A549 (cell line): Measurements from ENCODE around the gene TACC3. TPM values are rescaled to one million over a fixed set of nuclear protein-coding genes. Genes with fewer than 3 reads are reported as not detected.

ENCODE experiments used
- ATAC-seq, 2 experiments: fragments of 200-7000 bp in 1 of 2; fragments of >200 bp in 1 of 2; cut with Nextera tagmentation in 1 of 2; cut with Tn5 transposase in 1 of 2; 3 replicates each; pipeline versions ENCODE4 v1.8.0 to v1.9.1; 2018 to 2020; ENCODE audit warnings: mild to moderate bottlenecking in 1 of 2, moderate library complexity in 1 of 2
- CTCF ChIA-PET: fragments of 300-600 bp; sonication (Branson Sonifier 250); formaldehyde crosslinking; extraction: SDS; loops from one replicate; lab custom pipeline; 2021; ENCODE audit warnings: antibody characterized with exemption, inconsistent platforms; lab: Yijun Ruan, JAX
- POLR2A ChIA-PET: fragments of 350-600 bp; formaldehyde crosslinking; extraction: SDS; loops from one replicate; lab custom pipeline; 2021; ENCODE audit warnings: antibody characterized with exemption, inconsistent platforms; lab: Yijun Ruan, JAX
- DNase-seq, 2 experiments: peaks; one replicate each; pipeline versions ENCODE4 v3.0.0 to v3.0.0-alpha.2; 2011 to 2016; ENCODE audit warnings: low read depth in 1 of 2, low spot score in 1 of 2
- FAIRE-seq: peaks from 2 replicates; lab custom pipeline; 2011; peaks lifted over from hg19 to GRCh38; lab: Jason Lieb, UNC
- H3K27ac ChIP-seq, 2 experiments: fragments of >200 bp; sonication (Bioruptor Twin); formaldehyde crosslinking; 3 replicates each; pipeline ENCODE4 v1.5.1; 2016 to 2017
- H3K4me1 ChIP-seq: fragments of >200 bp; sonication (Bioruptor Twin); formaldehyde crosslinking; 3 replicates; pipeline ENCODE4 v1.6.1; 2016
- H3K4me2 ChIP-seq: fragments of >200 bp; sonication (Bioruptor Twin); formaldehyde crosslinking; 3 replicates; pipeline ENCODE4 v1.6.1; 2016
- H3K4me3 ChIP-seq: fragments of >200 bp; sonication (Bioruptor Twin); formaldehyde crosslinking; 3 replicates; pipeline ENCODE4 v1.5.1; 2016
- H3K9me3 ChIP-seq: fragments of >200 bp; sonication (Bioruptor Twin); formaldehyde crosslinking; 3 replicates; pipeline ENCODE4 v1.6.1; 2016
- BHLHE40 ChIP-seq: IDR thresholded peaks from 2 replicates; pipeline ENCODE4 v1.6.1; 2012; ENCODE audit warnings: low read depth, low read length, inconsistent platforms
- CBX8 ChIP-seq: fragments of 200-600 bp; sonication (generic); IDR thresholded peaks from 2 replicates; pipeline ENCODE4 v1.6.1; 2016
- CHD2 ChIP-seq: fragments of 150-350 bp; IDR thresholded peaks from 2 replicates; pipeline ENCODE4 v1.6.1; 2014; ENCODE audit warnings: low read length; ENCODE audit not compliant: partially characterized antibody
- CHD4 ChIP-seq: fragments of 200-600 bp; sonication (generic); IDR thresholded peaks from 2 replicates; pipeline ENCODE4 v1.6.1; 2016; ENCODE audit warnings: antibody characterized with exemption, mild to moderate bottlenecking, borderline replicate concordance
- ELK1 ChIP-seq: fragments of 150-350 bp; IDR thresholded peaks from 2 replicates; pipeline ENCODE4 v1.6.1; 2014; ENCODE audit warnings: low read depth, mild to moderate bottlenecking, low read length
- EP300 ChIP-seq, 2 experiments: fragments of >200 bp; sonication (Bioruptor Twin); formaldehyde crosslinking; IDR thresholded peaks; 2 replicates in 1 of 2; 3 replicates in 1 of 2; pipeline ENCODE4 v1.6.1; 2016 to 2017
- ESRRA ChIP-seq: fragments of 150-350 bp; IDR thresholded peaks from 2 replicates; pipeline ENCODE4 v1.6.1; 2014; ENCODE audit warnings: mild to moderate bottlenecking, low read length, borderline replicate concordance
- FOSB ChIP-seq: fragments of 250-450 bp; sonication (Bioruptor Pico); IDR thresholded peaks from 2 replicates; pipeline ENCODE4 v1.5.0; 2020; ENCODE audit warnings: mild to moderate bottlenecking, moderate library complexity
- FOXS1 ChIP-seq: fragments of 250-450 bp; sonication (Bioruptor Pico); IDR thresholded peaks from 2 replicates; pipeline ENCODE4 v1.5.0; 2020; ENCODE audit warnings: mild to moderate bottlenecking, moderate library complexity
- HEYL ChIP-seq: fragments of 250-450 bp; sonication (Bioruptor Pico); IDR thresholded peaks from 2 replicates; pipeline ENCODE4 v1.8.0; 2021; ENCODE audit warnings: mild to moderate bottlenecking, moderate library complexity
- HMGXB4 ChIP-seq: fragments of 250-450 bp; sonication (Bioruptor Pico); IDR thresholded peaks from 2 replicates; pipeline ENCODE4 v1.5.0; 2021; ENCODE audit warnings: mild to moderate bottlenecking, moderate library complexity, borderline replicate concordance
- HOXA7 ChIP-seq: fragments of 250-450 bp; sonication (Bioruptor Pico); IDR thresholded peaks from 2 replicates; pipeline ENCODE4 v1.5.0; 2020; ENCODE audit warnings: mild to moderate bottlenecking, moderate library complexity
- HOXB13 ChIP-seq: fragments of 250-450 bp; sonication (Bioruptor Pico); IDR thresholded peaks from 2 replicates; pipeline ENCODE4 v1.5.0; 2020; ENCODE audit warnings: low read depth, mild to moderate bottlenecking, moderate library complexity
- HOXB5 ChIP-seq: fragments of 250-450 bp; sonication (Bioruptor Pico); IDR thresholded peaks from 2 replicates; pipeline ENCODE4 v1.5.0; 2020; ENCODE audit warnings: mild to moderate bottlenecking, moderate library complexity
- JUN ChIP-seq, 2 experiments: fragments of >200 bp; sonication (Bioruptor Twin); formaldehyde crosslinking; IDR thresholded peaks; 2 replicates in 1 of 2; 3 replicates in 1 of 2; pipeline ENCODE4 v1.6.1; 2016 to 2017
- JUNB ChIP-seq: fragments of >200 bp; sonication (Bioruptor Twin); formaldehyde crosslinking; IDR thresholded peaks from 2 replicates; pipeline ENCODE4 v1.6.1; 2016
- KDM1A ChIP-seq: fragments of 200-600 bp; sonication (generic); IDR thresholded peaks from 2 replicates; pipeline ENCODE4 v1.6.1; 2016; ENCODE audit warnings: low read depth, mild to moderate bottlenecking
- MAZ ChIP-seq: fragments of 150-350 bp; IDR thresholded peaks from 2 replicates; pipeline ENCODE4 v1.6.1; 2014; ENCODE audit warnings: antibody characterized with exemption, low read depth, low read length, borderline replicate concordance
- NPAS2 ChIP-seq: fragments of 250-450 bp; sonication (Bioruptor Pico); IDR thresholded peaks from 2 replicates; pipeline ENCODE4 v1.8.0; 2022; ENCODE audit warnings: mild to moderate bottlenecking, moderate library complexity, borderline replicate concordance
- NR3C1 ChIP-seq: fragments of >200 bp; sonication (Bioruptor Twin); formaldehyde crosslinking; IDR thresholded peaks from 3 replicates; pipeline ENCODE4 v1.6.1; 2017
- PHF8 ChIP-seq: fragments of 200-600 bp; sonication (generic); IDR thresholded peaks from 2 replicates; pipeline ENCODE4 v1.6.1; 2016; ENCODE audit warnings: low read depth, mild to moderate bottlenecking, antibody characterized with exemption, moderate library complexity, borderline replicate concordance
- POLR2A ChIP-seq: IDR thresholded peaks from 2 replicates; pipeline ENCODE4 v1.6.1; 2012; ENCODE audit warnings: mild to moderate bottlenecking, low read length
- RARB ChIP-seq: fragments of 250-450 bp; sonication (Bioruptor Pico); IDR thresholded peaks from 2 replicates; pipeline ENCODE4 v1.8.0; 2021; ENCODE audit warnings: mild to moderate bottlenecking, moderate library complexity
- SMC3 ChIP-seq: fragments of >200 bp; sonication (Bioruptor Twin); formaldehyde crosslinking; IDR thresholded peaks from 3 replicates; pipeline ENCODE4 v1.6.1; 2018; ENCODE audit warnings: inconsistent platforms
- SREBF2 ChIP-seq: fragments of 450-650 bp; IDR thresholded peaks from 2 replicates; pipeline ENCODE4 v1.6.1; 2014; ENCODE audit warnings: mild to moderate bottlenecking, moderate library complexity
- TFCP2L1 ChIP-seq: fragments of 250-450 bp; sonication (Bioruptor Pico); IDR thresholded peaks from 2 replicates; pipeline ENCODE4 v1.5.0; 2021; ENCODE audit warnings: mild to moderate bottlenecking
- TP53 ChIP-seq: fragments of 250-450 bp; sonication (Bioruptor Pico); IDR thresholded peaks from 2 replicates; pipeline ENCODE4 v1.5.0; 2021; ENCODE audit warnings: mild to moderate bottlenecking, moderate library complexity
- ZC3H11A ChIP-seq: fragments of 450-650 bp; IDR thresholded peaks from 2 replicates; pipeline ENCODE4 v1.6.1; 2014; ENCODE audit warnings: antibody characterized with exemption, mild to moderate bottlenecking
- ZSCAN20 ChIP-seq: fragments of 250-450 bp; sonication (Bioruptor Pico); IDR thresholded peaks from 2 replicates; pipeline ENCODE4 v1.8.0; 2022; ENCODE audit warnings: mild to moderate bottlenecking, moderate library complexity
- WGBS: methylation state at CpG from one replicate; pipeline ENCODE4 v1.1.6; 2017; ENCODE audit errors: missing lambda C conversion rate; 5-methylcytosine and 5-hydroxymethylcytosine counted together
- polyA plus RNA-seq, 4 experiments: library from polyadenylated mRNA; depleted of rRNA in 3 of 4; stranded (reverse); fragments of >200 nt; fragmentation: RNase III in 1 of 4; extraction: RNeasy Plus Mini Kit Qiagen cat#74134 plus additional on column Dnase treatment in 1 of 4; gene quantifications; 2 replicates in 3 of 4; 3 replicates in 1 of 4; pipeline ENCODE4 v1.2.3, GENCODE V29; 2011 to 2017
- TF ChIP-seq, protein P1 (sequence below): fragments of >200 bp; sonication (Bioruptor Twin); formaldehyde crosslinking; IDR thresholded peaks from 2 replicates; pipeline ENCODE4 v1.6.1; 2016
- TF ChIP-seq, protein P2 (sequence below): fragments of 200-600 bp; sonication (generic); IDR thresholded peaks from 2 replicates; pipeline ENCODE4 v1.6.1; 2016; ENCODE audit warnings: antibody characterized with exemption, mild to moderate bottlenecking, moderate library complexity
- TF ChIP-seq, protein P3 (sequence below): IDR thresholded peaks from 2 replicates; pipeline ENCODE4 v1.6.1; 2012
- TF ChIP-seq, protein P4 (sequence below): fragments of >200 bp; sonication (Bioruptor Twin); formaldehyde crosslinking; IDR thresholded peaks from 3 replicates; pipeline ENCODE4 v1.5.1; 2016

TACC3 gene
- polyA plus RNA-seq, 2 of the 4 experiments (the other 2 are of a cell fraction), result 25.9 to 70.6 TPM

DNA sequence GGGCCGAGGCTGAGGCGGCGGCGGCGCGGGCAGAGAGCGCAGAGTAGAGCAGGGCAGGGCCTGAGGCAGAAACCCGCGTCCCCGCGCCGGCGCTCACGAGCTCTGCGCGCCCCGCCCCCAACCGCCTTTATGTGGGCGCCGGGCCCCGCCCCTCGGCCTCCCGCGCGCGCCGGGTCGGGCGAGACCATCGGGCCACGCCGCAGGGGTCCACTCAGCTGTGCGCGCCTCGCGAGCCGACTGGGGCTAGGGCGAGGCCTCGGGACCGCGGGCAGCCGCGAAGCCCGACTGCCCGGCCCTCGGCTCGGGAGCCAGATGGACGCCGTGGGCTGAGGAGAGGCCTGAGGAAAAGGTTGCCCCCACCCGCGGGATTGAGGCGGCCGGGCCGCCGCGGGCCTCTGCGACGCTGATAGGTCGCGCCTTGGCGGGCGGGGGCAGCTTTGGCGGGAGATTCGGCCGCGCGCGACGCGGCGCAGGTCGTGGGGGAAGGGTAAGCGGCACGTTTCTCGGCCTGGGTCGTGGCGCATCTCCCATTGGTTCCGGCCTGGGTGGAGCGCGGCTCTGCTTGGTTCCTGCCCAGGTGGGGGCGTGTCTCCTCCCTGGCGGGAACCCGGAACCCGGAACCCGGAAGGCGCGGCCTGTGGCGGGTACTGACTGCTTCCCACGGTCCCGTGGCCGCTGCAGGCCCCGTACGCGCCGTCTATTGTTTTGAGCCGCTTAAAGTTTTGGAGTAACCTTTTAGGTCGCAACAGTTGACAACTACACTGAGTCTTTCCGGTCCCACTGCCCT is 8.9 kb upstream of the TACC3 start, which contains the start of gene SLBP:
SLBP (minus strand) TSS at position 104 of the 787 bp plus-strand sequence. CDS start 131 bp downstream, outside the sequence.
- POLR2A ChIA-PET, result interaction anchor here (0.5 to 2.2 kb wide), 8 partner anchors 9 to 365 kb away, joined by 4 to 21 read pairs (median 6); partner anchors contain the start of genes TACC3, TMEM129 and UVSSA
- WGBS, result no CpG with 5 or more reads among the region's 98 CpGs
- no peaks in the 10 kb centered on the region for H3K9me3 ChIP-seq
- H3K27ac ChIP-seq, result peak within 1 kb of the TSS; percentile 99 to 100
- FAIRE-seq, result no peak
- peaks cover 40% of the 10 kb centered on the region for H3K4me1 ChIP-seq
- peak; percentile 92 to 97 for DNase-seq
- ATAC-seq, result peak; percentile 86 to 92
- H3K4me2 ChIP-seq, result peak within 1 kb of the TSS; percentile 96
- peak within 1 kb of the TSS; percentile 85 for H3K4me3 ChIP-seq
- CTCF ChIA-PET, result interaction anchor here (0.6 to 3.5 kb wide), 5 partner anchors 11 to 30 kb away, joined by 3 to 17 read pairs (median 4); no protein-coding TSS in a partner anchor
- no peak for TF ChIP-seq HOXA7 (CRISPR knock-in tag)
- no peak for TF ChIP-seq HEYL
- peak; percentile 87 for TF ChIP-seq POLR2A
- peak; percentile 57 to 80; a peak in 2 of 5 replicates for TF ChIP-seq JUN (IDR thresholded peaks at IDR 0.05)
- no peak for TF ChIP-seq SMC3
- no peak for TF ChIP-seq FOSB (CRISPR knock-in tag)
- TF ChIP-seq HOXB13, result no peak
- no peak for TF ChIP-seq TP53 (CRISPR knock-in tag)
- TF ChIP-seq, protein P1, sequence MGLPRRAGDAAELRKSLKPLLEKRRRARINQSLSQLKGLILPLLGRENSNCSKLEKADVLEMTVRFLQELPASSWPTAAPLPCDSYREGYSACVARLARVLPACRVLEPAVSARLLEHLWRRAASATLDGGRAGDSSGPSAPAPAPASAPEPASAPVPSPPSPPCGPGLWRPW, result no peak
- no peak for TF ChIP-seq ZC3H11A
- no peak for TF ChIP-seq CBX8
- no peak for TF ChIP-seq ELK1
- TF ChIP-seq RARB, result no peak
- no peak for TF ChIP-seq NPAS2
- TF ChIP-seq MAZ, result 0 out of 2 replicates have a peak, but pooled peaks have one; percentile 78
- TF ChIP-seq, protein P2, sequence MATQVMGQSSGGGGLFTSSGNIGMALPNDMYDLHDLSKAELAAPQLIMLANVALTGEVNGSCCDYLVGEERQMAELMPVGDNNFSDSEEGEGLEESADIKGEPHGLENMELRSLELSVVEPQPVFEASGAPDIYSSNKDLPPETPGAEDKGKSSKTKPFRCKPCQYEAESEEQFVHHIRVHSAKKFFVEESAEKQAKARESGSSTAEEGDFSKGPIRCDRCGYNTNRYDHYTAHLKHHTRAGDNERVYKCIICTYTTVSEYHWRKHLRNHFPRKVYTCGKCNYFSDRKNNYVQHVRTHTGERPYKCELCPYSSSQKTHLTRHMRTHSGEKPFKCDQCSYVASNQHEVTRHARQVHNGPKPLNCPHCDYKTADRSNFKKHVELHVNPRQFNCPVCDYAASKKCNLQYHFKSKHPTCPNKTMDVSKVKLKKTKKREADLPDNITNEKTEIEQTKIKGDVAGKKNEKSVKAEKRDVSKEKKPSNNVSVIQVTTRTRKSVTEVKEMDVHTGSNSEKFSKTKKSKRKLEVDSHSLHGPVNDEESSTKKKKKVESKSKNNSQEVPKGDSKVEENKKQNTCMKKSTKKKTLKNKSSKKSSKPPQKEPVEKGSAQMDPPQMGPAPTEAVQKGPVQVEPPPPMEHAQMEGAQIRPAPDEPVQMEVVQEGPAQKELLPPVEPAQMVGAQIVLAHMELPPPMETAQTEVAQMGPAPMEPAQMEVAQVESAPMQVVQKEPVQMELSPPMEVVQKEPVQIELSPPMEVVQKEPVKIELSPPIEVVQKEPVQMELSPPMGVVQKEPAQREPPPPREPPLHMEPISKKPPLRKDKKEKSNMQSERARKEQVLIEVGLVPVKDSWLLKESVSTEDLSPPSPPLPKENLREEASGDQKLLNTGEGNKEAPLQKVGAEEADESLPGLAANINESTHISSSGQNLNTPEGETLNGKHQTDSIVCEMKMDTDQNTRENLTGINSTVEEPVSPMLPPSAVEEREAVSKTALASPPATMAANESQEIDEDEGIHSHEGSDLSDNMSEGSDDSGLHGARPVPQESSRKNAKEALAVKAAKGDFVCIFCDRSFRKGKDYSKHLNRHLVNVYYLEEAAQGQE, result no peak
- no peak for TF ChIP-seq EP300 (IDR thresholded peaks at IDR 0.05)
- no peak; the same call in 1 of the 2 replicates for TF ChIP-seq HMGXB4
- TF ChIP-seq KDM1A, result no peak
- no peak for TF ChIP-seq CHD4
- TF ChIP-seq, protein P3, sequence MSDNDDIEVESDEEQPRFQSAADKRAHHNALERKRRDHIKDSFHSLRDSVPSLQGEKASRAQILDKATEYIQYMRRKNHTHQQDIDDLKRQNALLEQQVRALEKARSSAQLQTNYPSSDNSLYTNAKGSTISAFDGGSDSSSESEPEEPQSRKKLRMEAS, result peak; percentile 97
- no peak for TF ChIP-seq HOXB5 (CRISPR knock-in tag)
- TF ChIP-seq JUNB, result no peak
- TF ChIP-seq PHF8, result 0 out of 2 replicates have a peak, but pooled peaks have one; percentile 27
- no peak for TF ChIP-seq NR3C1
- TF ChIP-seq SREBF2, result no peak
- TF ChIP-seq BHLHE40, result peak; percentile 91
- TF ChIP-seq TFCP2L1 (CRISPR knock-in tag), result no peak
- no peak for TF ChIP-seq ZSCAN20
- TF ChIP-seq, protein P4, sequence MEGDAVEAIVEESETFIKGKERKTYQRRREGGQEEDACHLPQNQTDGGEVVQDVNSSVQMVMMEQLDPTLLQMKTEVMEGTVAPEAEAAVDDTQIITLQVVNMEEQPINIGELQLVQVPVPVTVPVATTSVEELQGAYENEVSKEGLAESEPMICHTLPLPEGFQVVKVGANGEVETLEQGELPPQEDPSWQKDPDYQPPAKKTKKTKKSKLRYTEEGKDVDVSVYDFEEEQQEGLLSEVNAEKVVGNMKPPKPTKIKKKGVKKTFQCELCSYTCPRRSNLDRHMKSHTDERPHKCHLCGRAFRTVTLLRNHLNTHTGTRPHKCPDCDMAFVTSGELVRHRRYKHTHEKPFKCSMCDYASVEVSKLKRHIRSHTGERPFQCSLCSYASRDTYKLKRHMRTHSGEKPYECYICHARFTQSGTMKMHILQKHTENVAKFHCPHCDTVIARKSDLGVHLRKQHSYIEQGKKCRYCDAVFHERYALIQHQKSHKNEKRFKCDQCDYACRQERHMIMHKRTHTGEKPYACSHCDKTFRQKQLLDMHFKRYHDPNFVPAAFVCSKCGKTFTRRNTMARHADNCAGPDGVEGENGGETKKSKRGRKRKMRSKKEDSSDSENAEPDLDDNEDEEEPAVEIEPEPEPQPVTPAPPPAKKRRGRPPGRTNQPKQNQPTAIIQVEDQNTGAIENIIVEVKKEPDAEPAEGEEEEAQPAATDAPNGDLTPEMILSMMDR, result no peak
- TF ChIP-seq FOXS1 (CRISPR knock-in tag), result no peak
- TF ChIP-seq CHD2, result peak; percentile 42
- TF ChIP-seq ESRRA, result no peak
